NCI-H82 treated with DMSO at 0.1 percent for 48 hours (cell line): ENCODE measurements around the gene GNA12.

Experiments used
- DNase-seq: peaks from one replicate; lab custom pipeline; 2025; ENCODE audit not compliant: unreplicated experiment; lab: John Stamatoyannopoulos, UW

Gene GNA12

DNA sequence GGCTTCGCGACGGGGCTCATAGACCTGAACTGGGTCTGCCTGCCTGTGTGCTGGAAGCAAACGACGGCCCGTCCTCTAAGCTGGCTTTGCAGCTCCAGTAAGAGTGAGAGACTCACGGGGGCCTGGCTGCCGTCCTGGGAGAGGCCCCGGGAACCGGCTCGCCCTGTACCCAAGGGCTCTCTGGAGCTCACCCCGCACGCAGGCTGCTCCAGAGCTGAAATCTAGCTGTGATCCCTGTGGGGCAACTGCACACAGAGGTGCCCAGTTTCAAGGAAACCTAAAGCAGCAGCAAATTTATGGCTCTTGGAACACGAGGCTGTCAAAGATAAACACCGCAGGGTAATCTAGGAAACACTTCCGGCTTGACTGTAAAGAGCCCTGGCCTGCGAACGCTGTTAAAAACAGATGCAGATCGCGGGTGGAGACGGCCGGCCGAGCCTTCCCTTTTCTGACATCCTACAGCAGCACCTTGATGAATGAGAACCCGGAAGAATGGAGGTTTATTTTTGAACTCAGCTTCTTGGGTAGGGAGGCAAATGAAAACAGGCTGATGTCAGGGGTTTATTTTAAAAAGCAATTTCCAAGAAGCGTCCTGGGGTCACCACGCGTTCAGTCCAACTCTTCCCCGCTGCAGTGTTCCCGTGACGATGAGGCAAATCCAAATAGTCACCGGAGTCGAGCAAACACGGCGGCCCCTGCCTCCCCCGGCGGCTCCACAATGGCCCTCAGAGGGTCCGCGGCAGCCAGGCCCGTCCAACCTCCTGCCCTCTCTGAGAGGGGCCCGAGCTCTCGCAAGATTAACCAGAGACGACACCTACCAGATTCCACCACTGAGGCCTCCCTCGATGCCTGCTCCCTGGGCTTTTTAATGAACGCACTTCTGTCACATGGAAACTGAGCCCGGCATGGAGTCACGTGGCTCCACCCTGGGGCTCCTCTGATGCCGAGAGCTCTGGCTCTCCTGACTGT lies 126.5 kb downstream of the GNA12 start:
- DNase-seq, result no peak

DNA sequence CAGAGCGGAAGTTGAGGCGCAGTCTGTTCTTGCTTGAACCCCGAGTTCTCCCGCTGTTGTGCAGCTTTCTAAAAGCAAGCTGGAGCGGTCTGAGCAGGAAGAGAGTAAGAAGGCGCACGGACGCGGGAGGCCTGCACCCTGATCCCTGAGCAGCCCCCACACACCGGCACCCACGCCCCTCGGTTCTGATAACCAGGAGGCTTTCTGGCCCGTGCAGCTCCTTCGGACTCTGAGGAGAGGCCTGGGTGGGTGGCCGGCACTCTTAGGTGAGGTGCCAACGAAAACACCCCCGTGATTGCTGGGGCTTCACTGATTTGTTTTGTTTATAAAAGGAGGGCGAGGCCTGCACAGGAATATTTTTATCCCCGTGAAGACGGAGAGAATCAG lies 127.2 kb downstream of the GNA12 start:
- DNase-seq, result no peak

DNA sequence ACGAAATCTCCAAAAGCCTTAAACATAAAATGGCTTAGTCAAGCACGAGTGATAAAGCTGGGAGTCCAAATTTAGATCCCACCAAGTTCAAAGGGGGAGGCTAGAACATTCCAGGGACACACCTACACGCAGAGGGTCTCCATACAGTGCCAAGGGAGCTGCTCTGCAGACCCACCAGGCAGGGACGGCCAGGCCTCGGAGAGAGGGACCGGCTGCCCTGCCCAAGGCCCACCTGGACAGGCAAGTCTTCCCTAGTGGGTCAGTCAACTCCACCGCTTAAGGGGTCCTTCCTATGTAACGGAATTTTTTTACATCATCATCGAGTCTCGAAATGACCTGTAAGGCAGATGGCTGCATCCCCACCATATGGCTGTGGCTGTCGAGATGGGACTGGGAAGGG lies 127.6 kb downstream of the GNA12 start:
- DNase-seq, result no peak

DNA sequence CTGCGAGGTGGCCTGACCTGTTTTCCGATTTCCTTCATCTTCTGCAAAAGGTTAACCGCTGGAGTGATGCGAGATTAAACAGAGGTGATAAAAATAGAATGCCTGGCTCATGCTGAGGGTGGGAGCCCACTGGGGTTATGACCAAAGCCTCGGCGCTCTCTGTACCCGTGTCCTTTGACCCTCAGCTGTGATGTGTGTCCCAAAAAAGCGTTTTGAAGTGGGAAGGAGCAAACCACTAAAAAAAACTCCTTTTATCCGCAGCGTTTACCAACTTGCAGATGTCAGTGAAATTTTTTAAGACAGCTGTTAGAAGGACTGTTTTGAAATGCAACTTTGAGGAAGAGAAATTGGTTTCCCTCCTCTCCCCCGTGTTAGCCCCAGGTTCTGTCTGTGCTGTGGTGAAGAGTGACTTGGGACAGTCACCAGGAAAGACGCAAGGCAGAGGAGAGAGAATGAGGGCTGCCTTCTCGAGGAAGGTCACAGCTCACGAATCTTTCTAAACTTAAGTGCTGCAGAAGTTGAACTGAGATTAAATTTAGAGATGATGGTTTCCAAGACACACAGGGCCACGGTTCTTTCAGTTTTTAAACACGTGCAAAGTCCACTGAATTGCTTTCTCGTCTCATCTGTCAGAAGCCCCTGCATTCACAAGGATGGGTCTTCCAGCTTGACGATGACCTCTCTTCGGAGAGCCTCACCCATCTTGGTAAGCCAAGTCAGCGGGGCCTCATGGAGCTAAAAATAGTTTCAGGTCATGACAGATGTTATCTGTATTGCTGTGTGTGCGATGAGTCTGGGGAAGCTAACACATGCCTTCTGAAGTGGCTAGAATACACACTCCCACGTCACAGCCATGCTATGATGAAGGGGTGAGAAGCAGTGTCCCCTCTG lies 128.5 kb downstream of the GNA12 start:
- no peak for DNase-seq

DNA sequence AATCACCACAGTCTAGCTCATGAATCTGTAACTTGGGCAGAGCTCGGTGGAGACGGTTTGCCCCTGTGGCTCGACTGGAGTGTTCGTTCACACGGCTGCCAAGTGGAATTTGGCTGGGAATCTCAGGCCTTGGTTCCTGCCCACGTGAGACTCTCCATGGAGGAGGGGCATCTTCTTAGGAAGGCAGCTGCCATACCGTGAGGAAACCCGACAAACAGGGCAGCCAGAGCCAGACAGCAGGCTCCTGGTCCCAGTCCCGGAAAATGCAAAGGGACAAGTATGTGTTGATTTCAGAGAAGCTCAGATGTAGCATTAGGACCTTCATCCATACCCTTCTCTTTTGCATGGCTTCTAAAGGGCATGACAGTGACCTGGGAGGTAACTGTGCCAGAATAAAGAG lies 129.5 kb downstream of the GNA12 start:
- no peak for DNase-seq

DNA sequence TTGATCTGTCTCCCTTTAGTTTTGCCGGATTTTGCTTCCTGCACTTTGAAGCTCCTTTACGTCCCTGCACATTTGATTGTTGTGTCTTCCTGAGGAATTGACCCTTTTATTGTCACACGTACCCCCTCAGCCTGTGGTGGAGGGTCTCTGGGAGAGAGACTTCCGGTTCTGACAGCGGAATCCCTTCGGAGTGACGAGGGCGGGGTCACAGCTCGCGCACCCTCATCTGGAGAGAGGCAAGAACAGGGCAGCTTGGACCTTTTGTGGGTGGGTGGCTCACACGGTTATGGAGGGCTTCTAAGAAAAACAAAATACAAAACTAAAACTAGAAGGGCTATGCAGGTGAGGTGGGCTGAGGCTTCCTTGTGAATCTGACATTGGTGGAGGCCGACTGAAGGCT lies 130.1 kb downstream of the GNA12 start:
- DNase-seq, result no peak

DNA sequence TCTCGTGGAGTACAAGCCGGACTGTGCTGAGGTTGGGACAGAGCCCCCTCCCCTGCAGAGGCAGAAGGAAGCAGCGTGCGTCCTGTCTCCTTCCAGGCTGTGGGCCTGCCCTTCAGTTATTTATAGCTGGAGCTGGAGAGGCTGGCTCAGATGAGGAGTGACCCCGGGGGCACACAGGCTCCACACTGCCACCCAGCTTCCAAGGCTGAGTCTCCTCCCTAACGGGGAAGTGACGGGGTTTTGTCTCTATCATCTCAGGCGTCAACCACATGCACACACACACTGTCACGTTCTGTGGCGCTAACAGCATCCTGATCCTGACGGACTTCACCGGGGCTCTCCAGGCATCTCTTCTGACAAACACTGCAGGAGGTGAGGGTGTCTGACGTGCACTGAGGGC lies 130.7 kb downstream of the GNA12 start:
- DNase-seq, result no peak

DNA sequence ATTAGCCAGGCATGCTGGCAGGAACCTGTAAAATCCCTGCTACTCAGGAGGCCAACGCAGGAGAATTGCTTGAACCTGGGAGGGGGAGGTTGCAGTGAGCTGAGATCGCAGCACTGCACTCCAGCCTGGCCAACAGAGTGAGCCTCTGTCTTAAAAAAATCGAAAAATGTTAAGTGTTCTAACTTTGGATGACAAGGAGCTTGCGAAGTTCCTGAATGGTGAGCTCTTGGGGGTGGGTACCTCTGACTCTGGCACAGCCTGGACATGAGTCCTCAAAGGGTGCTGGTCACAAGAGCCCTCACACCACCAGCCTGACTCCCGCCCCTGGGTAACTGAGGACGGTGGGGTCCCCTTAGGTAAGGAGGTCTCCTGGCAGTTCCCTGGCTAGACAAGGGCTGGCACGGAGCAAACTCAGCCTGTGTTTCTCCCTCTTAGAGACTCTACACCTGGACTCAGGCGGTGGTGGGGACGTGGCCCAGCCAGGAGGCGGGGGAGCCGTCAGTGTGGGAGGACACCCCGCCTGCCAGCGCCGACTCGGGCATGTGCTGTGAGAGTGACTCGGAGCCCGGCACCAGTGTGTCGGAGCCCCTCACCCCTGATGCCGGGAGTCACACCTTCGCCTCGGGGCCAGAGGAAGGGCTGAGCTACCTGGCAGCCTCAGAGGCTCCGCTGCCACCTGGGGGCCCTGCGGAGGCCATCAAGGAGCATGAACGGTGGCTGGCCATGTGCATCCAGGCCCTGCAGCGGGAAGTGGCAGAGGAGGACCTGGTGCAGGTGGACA lies 132.0 kb downstream of the GNA12 start:
- no peak for DNase-seq

DNA sequence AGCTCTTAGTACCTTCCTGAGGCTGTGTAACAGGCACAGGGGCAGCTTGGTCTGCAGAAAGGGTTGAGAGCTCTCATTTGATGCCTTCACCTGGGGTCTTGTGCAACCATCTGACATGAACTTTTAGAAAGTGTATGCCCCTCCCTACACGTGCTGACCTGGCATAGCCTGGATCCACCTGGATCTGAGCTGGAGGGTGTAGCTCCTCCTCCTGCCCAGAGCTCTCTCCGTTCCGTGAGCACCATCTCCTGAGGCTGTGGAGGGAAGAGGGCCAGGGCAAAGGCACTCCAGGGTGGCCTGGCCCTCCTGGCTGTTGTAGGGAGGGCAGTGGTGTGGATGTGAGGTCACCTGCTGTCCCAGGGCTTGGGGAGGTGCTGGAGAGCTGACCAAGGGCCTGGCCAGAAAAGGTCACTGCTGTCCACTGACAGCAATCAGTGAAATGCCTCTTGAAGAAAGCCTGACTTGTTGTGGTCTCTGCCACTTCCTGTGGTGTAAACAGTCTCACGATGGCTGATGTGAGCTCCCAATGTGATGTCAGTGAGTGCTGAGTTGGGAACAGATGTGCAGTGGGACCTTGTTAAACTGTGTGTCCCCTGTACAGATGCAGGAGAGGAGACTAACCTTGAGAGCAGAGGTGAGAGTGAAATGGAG lies 133.1 kb downstream of the GNA12 start:
- no peak for DNase-seq

DNA sequence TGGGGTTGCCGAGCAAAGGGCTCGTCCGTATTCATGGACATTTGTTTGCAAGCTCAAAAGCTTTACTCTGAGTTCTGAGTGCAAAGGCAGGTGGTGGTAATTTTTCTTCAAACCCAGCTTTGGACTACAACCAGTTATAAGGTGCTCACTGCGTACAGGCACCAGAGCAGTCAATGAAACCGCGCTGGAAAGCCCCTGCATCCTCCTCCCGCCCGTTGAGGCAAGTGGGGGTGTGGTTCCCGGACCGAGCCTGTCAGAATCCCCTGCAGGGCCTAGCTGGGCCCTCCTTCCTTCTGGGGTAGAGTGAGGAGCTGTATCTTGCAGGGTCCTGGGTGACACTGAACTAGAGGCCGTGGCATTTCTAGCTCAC lies 133.8 kb downstream of the GNA12 start:
- DNase-seq, result no peak

DNA sequence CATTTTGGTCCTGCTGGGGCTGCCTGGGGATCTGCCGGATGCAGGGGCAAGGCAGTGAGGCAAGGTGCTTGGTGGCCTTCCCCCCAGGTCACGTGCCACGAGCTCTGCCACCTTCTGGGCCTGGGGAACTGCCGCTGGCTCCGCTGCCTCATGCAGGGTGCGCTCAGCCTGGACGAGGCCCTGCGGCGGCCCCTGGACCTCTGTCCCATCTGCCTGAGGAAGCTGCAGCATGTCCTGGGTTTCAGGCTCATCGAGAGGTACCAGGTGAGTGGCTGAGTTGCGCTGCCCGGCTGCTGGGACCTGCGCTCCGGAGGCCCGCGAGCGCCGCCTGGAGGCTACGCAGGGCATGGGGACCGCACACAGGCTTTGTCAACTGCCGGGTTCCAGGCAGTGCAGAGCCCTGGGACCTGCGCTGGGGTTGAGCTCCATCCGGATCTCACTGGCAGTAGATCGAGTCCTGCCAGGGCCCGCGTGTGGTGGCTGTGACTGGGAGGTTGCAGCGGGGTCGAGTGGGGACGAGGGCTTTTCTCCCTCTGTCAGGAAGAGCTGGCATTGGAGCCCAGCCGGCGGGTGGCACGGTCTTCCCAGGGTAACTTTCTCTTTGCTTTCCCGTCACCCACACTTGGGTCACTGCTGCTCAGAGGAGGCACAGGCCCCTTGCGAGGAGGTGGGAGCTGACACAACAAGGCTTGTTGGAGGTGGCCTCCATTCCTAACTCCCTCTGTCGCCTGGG lies 134.4 kb downstream of the GNA12 start:
- DNase-seq, result peak; percentile 43

DNA sequence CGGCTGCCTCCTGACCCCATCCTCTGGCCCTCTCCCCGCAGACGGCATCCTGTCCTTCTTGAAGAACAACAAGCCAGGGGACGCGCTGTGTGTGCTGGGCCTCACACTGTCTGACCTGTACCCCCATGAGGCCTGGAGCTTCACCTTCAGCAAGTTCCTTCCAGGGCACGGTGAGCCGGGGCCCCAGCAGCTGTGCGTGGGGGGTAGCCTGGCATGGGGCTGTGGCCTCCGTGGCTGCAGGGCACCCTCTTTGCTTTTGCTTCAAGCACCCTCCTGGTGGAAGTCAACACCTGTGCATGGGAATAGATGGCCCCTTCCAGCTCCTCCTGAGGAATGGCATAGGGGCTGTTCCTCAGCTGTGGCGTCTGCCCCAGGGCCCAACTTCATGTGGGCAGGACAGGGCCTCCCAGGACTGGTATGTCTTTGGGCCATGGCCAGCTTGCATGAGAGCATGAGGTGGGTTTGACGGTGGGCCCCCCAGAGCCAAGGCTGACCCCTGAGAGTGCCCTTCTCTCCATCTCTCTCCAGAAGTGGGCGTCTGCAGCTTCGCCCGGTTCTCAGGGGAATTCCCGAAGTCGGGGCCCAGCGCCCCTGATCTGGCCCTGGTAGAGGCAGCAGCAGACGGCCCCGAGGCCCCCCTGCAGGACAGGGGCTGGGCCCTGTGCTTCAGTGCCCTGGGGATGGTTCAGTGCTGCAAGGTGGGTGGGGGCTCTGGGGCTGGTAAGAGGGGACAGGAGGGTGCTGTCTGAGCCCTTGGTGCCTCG lies 135.4 kb downstream of the GNA12 start:
- no peak for DNase-seq

DNA sequence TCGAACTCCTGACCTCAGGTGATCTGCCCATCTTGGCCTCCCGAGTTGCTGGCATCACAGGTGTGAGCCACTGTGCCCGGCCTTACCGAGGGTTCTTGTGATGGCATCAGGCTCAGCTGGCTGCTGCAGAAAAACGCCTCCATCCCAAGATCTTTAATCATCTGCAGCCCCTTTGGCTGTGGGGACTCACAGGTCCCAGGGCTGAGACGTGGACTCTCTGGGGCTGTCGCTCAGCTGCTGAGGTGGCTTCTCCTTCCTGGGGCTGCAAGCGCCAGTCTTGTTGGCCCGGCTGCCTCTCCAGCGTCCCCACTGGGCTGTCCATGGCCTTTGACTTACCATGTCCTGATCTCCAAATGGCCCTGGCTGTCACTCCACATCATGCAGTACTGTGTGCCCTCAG lies 136.1 kb downstream of the GNA12 start:
- DNase-seq, result no peak

DNA sequence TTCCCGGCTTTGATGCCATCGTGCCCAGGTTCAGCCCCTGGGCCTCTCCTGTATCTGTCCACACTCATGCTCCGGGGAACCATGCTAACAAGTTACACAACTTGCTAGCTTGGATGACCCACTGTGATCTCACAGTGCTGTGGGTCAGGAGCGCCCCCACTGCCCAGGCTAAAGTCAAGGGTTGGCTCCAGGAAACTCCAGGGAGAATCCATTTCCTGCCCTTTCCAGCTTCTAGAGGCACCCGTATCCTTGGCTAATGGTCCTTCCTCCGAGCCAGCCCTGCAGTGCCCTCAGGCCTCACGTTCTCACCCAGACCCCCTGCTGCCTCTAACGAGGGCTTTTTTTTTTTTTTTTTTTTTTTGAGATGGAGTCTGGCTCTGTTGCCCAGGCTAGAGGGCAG lies 136.6 kb downstream of the GNA12 start:
- no peak for DNase-seq

DNA sequence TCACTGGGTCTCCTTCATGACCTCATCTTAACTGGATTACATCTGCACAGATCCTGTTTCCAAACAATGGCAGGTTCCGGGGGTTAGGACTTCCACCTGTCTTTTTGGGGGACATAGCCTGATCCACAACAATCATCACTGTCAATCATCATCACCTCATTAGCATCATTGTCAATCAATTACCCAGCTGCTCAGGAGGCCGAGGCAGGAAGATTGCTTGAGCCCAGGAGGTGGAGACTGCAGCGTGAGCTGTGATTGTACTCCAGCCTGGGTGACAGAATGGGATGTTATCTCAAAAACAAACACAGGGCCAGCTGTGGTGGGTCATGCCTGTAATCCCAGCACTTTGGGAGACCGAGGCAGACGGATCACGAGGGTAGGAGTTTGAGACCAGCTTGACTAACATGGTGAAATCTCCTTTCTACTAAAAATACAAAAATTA lies 137.4 kb downstream of the GNA12 start:
- peak; percentile 62 for DNase-seq

DNA sequence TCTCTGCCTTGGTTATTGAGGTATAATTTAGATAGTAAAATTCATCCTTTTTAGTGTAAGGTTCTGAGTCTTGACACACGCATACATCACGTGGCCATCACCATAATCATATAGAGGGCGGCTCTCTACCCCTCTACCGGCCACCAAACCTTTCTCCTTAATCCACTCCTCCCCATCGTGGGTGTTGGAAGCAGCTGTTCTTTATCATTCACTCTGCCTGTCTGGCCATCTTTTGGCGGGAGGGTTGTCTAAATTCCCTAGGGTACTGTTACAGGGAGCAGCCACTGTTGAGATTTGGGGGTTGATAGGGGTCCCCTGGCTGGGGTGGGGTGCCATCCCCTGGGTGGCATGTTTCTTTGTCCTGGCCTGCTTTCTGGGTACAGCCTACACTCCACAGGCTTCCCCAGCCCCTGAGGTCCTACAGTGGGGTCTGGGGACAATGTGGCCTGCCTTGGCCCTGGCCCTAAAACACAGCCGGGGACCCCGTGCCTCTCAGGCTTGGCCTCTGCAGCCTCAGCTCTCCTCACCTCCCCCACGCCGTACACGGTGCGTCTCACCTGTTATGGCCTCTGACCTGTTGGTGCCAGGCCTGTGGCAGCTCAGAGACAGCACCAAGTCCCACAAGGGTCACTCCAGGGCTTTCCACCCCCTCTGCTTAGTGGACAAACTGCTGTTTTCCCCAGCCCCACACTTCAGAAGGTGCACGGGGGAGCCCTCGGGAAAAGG lies 138.6 kb downstream of the GNA12 start:
- DNase-seq, result no peak

DNA sequence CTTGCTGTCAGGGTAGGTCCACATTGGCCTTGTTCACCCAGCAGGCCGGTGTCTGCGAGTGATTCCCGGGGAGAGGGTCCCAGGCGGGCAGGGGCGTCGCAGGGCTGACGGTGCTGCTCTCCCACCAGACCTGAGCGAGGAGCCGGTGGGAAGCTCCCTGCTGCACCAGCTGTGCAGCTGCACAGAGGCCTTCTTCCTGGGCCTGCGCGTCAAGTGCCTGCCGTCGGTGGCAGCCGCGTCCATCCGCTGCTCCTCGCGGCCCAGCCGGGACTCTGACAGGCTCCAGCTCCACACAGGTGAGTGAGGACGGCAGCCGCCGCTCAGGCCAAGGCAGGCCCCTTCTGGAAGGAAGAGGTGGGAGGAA lies 141.5 kb downstream of the GNA12 start:
- no peak for DNase-seq

DNA sequence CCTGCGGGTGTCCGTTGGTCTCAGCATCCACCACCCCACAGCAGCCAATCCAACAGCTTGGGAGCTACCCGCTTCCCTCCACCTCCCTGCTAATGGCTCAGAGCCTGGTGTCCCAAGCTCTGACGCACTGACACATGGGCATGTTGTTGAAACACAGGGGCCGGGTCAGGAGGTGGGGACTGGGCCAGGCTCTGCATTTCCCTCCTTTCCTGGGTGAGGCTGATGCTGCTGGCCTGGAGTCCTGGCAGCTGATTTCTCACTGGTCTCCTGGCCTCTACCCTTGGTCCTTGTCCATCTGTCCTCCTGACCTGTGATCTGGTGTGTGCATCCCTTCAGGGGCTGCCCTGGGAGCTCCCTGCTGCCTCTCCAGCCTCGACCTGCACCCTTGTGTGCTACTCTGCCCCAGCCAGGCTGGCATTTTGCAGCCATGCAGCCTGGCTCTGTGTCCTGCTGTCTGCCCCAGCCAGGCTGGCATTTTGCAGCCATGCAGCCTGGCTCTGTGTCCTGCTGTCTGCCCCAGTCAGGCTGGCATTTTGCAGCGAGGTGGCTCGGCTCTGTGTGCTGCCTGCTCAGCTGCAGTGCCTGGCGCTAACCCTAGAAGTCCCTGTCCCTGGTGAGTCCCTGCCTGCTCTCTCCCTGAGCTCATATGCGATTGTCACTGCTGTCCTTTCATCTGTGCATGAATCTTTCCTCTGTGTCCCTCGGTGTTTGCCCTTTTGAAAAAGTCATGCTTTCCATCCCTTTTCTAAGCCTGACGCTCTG lies 142.1 kb downstream of the GNA12 start:
- no peak for DNase-seq
